ENCODE measurements around the gene KCNQ1.

KCNQ1 gene, protein sequence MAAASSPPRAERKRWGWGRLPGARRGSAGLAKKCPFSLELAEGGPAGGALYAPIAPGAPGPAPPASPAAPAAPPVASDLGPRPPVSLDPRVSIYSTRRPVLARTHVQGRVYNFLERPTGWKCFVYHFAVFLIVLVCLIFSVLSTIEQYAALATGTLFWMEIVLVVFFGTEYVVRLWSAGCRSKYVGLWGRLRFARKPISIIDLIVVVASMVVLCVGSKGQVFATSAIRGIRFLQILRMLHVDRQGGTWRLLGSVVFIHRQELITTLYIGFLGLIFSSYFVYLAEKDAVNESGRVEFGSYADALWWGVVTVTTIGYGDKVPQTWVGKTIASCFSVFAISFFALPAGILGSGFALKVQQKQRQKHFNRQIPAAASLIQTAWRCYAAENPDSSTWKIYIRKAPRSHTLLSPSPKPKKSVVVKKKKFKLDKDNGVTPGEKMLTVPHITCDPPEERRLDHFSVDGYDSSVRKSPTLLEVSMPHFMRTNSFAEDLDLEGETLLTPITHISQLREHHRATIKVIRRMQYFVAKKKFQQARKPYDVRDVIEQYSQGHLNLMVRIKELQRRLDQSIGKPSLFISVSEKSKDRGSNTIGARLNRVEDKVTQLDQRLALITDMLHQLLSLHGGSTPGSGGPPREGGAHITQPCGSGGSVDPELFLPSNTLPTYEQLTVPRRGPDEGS

DNA sequence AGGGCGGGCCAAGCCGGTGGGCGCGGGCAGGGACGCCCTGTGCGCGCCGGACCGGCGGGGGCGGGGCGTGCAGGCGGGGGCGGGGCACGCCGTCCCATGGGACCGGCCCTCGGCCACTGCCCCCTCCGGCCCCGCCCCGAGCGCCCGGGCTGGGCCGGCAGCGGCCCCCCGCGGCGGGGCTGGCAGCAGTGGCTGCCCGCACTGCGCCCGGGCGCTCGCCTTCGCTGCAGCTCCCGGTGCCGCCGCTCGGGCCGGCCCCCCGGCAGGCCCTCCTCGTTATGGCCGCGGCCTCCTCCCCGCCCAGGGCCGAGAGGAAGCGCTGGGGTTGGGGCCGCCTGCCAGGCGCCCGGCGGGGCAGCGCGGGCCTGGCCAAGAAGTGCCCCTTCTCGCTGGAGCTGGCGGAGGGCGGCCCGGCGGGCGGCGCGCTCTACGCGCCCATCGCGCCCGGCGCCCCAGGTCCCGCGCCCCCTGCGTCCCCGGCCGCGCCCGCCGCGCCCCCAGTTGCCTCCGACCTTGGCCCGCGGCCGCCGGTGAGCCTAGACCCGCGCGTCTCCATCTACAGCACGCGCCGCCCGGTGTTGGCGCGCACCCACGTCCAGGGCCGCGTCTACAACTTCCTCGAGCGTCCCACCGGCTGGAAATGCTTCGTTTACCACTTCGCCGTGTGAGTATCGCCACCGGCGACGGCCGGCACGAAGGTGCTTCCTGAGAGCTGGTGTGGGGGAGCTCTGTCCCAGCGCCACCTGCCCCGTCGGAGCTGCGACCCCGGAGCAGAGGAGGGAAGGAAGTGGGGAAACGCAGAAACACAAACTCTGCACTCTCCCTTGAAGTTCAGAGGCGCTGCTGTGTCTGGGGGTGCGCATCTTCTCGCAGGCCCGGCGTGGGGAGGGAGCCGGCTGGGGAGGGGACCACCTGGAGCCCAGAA lies at the start of gene KCNQ1:
Gene KCNQ1, plus strand, starts transcription at position 188 of the 925 bp plus-strand sequence. Its CDS starts 91 bp downstream, at position 279.
- DNase-seq, result no peak

DNA sequence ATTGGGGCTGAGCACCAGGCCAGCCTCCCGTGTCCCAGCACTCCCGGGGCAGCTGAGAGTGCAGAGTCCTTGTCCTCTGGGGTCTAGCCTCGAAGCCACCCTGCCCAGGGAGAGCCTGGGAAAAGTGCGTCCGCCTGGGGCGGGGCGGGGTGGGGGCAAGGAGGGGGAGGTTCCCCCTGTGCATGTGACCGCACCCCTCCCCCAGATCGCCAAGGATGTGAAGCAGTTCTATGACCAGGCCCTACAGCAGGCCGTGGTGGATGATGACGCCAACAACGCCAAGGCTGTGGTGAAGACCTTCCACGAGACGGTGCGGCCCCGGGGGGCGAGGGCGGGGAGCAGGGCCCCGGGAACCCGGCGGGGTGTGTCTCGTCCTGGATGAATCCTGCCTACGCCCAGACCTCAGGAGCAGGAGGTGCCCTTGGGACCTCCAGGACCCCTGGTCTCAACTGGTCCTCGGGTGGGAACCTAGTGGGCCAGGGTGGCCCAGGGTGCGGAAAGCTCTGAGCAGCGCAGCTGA lies 49.5 kb upstream of the KCNQ1 start:
- DNase-seq, result no peak

DNA sequence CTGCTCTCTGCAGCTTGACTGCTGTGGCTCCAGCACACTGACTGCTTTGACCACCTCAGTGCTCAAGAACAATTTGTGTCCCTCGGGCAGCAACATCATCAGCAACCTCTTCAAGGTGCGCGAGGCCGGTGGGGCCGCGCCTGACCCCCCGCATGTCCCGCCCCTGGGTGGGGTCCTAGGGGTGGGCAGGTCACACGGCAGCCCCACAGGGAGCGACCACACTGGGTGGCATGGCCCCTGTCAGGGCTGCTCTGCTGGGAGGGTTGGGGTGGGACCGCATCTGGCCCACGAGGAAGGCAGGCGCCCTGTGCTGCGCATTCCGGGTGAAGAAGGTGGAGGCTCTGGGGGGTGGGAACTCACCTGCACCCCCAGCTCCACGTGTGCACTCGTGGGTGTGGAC lies 49.0 kb upstream of the KCNQ1 start:
- DNase-seq, result no peak

DNA sequence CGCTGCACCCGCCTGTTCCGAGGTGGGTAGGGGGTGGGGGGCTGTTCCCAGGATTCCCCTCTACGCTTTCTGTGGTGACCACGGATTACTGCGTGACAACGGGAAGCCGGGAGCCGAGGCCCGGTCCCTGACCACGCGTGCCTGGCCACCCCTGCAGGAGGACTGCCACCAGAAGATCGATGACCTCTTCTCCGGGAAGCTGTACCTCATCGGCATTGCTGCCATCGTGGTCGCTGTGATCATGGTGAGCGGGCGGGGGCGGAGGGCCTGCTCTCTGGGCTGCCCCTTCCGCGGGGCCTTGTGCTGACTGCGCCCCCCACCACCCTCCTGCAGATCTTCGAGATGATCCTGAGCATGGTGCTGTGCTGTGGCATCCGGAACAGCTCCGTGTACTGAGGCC lies 48.3 kb upstream of the KCNQ1 start:
- DNase-seq, result no peak

DNA sequence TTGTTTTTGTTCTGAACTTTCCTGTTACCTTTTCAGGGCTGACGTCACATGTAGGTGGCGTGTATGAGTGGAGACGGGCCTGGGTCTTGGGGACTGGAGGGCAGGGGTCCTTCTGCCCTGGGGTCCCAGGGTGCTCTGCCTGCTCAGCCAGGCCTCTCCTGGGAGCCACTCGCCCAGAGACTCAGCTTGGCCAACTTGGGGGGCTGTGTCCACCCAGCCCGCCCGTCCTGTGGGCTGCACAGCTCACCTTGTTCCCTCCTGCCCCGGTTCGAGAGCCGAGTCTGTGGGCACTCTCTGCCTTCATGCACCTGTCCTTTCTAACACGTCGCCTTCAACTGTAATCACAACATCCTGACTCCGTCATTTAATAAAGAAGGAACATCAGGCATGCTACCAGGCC lies 47.8 kb upstream of the KCNQ1 start:
- DNase-seq, result no peak

DNA sequence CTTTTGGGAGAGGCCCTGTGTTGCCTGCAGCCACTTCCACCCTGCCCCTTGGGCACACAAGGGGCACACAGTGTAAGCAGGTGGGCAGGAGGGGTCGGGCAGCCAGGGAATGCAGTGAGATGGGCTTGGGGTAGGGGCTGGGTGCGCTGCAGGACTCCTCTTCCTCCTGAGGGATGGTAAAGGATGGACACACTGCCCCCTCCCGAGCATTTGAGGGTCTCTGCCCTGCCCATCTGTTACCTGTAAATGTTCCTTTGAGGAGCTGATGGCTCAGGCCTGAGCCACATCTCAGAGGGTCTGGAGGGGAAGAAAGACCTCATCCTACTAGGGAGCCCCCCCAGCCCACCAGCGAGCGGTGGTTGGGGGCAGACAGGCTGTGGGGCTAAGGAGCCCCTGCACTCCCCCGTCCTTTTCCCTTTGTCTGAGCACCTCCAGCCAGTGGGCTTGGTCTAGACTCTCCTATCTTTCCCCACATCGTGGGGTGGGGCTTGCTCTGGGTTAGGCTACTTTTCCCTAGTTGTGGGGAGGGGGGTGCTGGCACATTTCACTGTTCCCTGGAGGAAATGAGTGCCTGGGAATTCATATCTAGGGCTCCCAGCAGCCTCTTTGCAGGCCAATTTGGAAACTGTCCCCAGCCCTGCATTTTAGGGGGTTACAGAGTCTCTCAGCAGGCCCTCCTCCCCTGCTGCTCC lies 46.0 kb upstream of the KCNQ1 start:
- DNase-seq, result no peak

DNA sequence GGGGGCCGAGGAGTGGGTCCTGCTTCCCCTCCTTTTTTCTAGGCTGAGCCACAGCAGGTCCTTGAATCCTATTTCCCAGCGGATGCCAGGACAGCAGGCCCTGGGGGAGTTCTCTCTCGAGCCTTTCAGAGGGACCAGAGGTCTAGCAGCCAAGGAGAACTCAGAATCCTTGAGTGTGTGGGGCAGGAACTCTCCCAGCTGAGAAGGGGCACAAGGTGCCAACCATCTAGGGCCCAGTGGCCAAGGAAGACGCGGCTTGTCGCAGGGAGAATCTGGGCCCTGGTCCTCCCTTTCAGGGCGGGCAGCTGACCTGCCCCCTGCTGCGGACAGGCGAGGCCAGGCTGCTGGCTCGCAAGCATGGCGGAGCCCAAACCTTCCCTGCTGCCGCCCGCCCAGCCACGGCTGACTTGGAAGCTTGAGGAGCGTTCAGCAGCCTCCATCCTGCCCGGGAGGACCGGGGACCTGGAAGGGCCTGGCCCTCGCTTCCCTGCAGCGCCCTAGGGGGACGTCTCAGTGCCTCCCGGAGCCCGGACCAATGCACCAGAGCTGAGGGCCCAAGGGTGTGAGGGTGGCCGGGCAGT lies 45.2 kb upstream of the KCNQ1 start:
- no peak for DNase-seq

DNA sequence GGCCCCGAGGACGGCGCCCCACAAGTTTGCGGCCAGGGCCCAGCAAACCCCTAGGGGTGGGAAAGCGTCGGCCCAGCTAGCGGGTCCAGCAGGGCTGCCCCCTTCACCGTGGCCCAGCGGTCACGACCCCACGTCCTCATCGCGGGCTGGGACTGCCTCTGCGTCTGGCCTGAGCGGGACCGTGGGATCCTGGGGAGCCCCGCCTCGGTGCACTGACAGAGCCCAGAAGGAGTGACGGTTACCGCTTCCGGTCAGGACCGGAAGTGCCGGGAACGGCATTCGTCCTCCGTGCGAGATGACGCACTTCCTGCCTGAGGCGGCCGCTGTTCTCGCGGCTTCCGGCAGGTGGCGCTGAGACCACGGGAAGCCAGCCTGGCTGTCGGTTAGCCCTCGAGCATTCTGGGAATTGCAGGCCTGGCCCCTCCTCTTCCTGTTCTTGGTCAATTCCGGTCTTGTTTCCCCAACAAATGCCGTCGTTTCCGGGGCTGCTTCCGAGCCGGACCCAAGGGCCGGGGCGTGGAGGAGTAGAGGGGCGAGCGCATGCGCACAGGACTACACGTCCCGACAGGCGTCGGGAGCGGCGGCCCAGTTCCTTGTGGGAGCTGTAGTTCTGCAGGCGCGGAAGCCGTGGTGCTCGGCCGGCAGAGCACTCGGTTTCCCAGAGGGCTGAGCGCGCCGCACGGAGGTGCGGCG lies 44.6 kb upstream of the KCNQ1 start, which contains the start of gene TSSC4:
Gene TSSC4, plus strand, starts transcription at position 682 of the 693 bp plus-strand sequence. CDS start 1,884 bp downstream, outside the sequence.
- peak; percentile 100 for DNase-seq

DNA sequence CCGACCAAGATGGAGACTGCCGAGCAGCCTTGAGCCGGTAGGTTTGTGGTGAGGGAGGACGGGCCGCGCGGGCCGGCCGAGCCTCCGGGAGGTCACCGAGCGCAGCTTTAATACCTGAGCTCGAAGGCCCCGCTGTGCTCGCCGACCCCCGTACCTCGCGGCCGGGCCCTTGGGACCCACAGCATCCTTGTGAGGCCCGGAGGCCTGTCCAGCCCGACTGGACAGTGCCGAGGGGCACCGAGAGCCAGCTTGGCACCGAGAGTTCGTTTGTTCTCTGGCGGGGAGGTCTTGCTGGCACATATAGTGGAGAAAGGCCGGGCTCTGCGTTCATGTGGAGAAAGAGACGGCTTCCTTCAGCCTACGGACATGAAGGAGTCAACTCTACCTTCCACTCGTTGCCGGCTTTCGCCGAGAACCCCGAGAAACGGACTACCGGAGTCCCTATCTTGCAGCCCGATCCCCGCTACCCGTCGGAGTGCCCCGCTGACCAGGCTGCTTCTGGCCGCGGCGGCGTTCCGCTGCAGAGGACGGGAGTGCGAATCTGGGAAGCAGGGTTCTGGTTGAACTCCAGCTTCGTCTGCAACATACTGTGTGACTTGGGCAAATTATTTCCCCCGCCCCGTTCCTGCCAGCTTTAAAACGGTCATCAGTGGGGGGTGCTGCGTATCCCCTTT lies 43.9 kb upstream of the KCNQ1 start:
- DNase-seq, result no peak

DNA sequence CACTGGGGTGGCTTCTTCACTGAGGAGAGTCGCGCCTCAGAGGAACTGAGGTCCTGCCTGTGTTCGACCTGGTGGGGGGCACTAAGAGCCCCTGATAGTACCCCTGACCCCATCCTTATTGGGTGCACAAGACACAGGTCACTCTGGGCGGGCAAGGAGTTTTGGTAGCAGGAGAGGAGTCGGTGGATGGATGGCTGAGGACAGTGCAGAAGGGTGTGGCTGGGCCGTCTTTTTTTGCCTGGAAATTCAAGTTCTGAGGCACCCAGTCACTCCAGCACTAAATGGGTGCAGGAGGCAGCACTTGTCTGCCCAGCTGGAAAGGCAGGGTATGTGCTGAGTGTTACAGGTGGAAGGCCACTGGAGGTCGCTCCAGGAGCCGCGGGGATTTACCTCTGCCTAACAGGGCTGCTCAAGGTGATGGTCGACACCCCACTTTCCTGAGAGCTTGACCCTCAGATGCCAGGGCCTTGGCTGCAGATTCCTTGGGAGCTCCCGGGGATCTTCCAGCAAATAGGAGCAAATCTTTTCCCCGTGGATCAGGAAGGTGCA lies 43.3 kb upstream of the KCNQ1 start:
- no peak for DNase-seq

DNA sequence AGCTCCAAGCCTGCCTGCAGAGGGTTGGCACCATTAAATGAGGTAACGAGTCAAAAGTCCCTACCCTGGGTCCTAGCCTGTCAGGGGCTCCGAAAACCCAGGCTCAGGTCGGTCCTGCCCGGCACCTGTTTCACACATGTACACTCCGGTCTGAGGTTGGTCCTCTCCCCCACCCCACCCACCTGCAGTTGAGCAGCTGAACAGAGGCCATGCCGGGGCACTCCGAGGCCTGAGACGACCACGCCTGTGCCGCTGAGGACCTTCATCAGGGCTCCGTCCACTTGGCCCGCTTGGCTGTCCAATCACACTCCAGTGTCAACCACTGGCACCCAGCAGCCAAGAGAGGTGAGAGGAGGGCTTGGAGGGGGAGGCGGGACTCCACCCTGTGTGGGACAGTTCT lies 42.7 kb upstream of the KCNQ1 start:
- no peak for DNase-seq

DNA sequence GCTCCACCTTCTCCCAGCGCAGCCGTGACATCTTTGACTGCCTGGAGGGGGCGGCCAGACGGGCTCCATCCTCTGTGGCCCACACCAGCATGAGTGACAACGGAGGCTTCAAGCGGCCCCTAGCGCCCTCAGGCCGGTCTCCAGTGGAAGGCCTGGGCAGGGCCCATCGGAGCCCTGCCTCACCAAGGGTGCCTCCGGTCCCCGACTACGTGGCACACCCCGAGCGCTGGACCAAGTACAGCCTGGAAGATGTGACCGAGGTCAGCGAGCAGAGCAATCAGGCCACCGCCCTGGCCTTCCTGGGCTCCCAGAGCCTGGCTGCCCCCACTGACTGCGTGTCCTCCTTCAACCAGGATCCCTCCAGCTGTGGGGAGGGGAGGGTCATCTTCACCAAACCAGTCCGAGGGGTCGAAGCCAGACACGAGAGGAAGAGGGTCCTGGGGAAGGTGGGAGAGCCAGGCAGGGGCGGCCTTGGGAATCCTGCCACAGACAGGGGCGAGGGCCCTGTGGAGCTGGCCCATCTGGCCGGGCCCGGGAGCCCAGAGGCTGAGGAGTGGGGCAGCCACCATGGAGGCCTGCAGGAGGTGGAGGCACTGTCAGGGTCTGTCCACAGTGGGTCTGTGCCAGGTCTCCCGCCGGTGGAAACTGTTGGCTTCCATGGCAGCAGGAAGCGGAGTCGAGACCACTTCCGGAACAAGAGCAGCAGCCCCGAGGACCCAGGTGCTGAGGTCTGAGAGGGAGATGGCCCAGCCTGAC lies 41.7 kb upstream of the KCNQ1 start:
- DNase-seq, result no peak

DNA sequence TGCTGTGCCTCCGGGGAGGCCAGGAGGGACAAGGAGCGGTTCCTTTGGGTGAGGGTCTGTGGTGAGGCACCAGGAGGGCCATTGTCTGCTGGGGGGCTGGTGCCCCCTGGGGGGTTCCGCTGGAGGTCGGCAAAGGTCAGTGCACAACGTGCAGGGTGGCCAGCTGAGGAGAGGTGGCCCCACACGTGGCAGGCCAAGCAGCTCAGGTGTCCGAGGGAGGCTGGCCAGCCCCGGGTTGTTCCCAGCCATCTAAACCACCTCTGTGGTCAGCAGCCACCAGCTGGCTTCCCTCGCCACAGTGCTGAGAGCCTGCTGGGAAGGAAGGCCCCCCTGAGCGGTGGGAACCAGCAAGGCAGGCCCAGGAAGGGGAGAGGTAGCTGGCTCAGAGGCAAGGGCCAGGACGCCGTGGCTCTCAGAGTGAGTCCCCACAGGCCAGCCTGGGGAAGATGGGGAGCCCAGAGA lies 40.0 kb upstream of the KCNQ1 start:
- no peak for DNase-seq

DNA sequence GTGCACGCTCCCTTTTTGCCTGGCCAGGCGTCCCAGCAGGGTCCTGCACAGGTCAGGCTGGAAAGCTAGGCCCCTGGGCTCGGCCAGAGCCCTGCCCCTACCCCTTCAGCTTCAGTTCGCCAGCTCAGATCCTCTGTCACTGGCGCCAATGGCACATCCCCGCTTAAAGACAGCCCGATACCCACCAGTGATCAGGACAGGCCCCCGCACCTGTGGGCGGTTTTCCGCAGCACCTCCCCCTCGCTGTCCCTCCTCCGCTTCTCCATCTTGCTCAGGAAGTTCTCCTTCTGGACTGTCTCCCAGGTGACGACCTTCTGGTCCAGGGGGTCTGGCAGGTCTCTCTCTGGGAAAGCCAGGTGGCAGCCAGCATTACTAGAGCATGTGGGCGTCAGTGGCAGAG lies 38.4 kb upstream of the KCNQ1 start:
- no peak for DNase-seq

DNA sequence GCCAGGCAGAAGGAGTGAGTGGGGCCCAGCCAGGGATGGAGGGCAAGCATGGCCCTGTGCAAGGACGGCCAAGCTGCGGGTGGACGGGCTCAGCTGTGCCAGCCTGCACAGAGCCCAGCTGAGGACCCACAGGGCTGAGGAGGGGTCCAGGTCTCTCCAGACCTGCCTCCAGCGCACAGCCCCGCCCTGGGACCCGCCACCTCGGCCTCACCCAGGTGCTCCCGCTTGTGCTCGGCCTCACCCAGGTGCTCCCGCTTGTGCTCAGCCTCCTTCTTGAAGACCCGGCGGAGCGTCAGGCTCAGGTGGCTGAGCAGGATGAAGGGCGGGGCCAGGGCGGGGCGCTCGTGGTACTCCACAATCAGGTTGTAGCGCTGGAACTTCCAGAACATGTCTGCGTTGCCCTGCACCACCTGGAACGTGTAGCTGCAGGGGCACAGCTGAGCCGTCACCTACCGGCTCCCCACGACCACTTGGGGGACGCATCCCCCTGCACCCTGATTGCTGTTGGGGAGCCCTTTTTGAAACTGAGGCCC lies 37.9 kb upstream of the KCNQ1 start:
- no peak for DNase-seq

DNA sequence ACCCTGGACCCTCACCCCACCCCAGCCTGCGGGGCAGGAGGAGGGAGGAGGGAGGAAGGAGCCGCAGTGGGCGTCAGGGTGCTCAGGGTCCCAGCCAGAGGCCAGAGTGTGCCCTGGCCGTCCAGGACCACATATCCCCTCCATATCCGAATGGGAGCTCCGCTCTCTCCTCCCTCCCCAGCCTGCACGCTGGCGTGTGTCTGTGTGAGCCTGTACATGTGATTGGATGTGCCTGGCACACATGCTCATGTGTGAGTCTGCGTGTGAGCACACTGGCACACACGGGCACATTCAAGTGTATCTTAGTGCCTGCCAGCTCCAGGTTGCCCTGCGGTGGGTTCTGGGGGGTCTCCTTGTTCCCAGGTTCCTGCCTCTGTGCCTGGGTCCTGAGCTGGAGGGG lies 36.1 kb upstream of the KCNQ1 start:
- no peak for DNase-seq

DNA sequence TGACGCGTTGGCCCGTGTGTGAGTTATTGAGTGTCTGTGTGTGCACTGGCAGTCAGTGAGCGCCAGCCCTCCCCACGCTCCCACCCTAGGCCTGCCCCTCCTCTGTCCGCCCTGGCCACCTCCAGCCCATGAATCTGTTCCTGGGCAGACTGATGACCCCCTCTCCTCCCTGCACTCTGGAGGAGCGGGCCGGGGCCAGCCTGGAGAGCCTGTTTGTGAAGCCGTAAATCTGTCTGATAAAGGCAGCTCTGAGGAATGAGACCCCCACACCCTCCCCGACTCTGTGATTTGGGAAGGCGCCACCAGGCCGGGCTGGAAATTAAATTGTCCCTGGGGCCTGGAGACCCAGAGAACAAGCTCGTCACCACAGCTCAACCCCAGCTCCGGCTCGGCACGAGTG lies 35.7 kb upstream of the KCNQ1 start:
- DNase-seq, result no peak

DNA sequence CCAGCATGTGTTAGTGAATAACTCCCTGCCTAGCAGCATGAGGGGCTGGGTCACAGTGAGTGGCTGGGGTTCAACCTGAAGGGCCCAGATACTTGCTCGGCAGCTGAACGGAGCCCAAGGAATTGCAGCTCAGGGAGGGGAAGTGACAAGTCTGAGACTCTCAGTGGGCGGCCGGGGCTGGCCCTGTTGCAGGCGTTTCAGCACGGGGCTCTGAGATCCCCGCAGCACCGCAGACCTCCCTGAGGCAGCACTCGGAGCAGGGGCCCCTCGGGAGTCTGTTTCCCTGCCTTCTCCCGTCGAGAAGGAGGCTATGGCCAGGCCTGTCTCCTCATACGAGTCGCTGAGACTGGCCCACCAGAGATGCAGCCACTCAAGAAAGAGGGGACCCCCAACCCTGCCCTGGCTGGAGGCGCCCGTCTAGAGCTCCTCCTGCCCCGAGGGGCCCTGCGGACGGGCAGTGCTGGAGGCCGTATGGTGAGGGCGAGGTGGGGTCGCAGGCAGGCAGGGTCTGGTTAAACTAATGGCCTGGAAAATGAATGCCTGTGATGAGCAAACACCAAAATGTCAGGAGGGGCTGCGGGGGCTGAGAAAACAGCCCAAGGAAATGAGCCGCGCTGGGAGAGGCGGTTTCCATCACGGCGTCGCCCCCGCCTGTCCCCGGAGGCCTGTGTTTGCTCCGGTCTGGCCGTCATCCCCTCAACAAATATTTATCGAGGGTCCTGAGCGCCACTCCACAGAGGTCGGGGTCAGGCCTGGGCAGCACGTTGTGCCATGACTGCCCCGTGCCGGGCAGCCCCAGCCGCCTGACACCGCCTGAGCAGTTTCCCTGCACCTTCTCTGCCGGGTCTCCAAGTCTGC lies 35.0 kb upstream of the KCNQ1 start:
- no peak for DNase-seq

All from DMS153 (cell line).